Endothelial cell of umbilical vein (primary cell): Measurements from ENCODE around the gene PPM1D.

Experiments
- CTCF ChIP-seq, 2 donors: IDR thresholded peaks; 1 replicate in 1 of 2; 2 replicates in 1 of 2; pipeline ENCODE4 v1.5.1; 2011; ENCODE audit warnings: low read length in 2 of 2, mild to moderate bottlenecking in 2 of 2, moderate library complexity in 2 of 2, control low read depth in 1 of 2, inconsistent platforms in 1 of 2, low read depth in 1 of 2; ENCODE audit not compliant: insufficient read depth in 1 of 2; ENCODE audit errors: extremely low read depth in 1 of 2
- EZH2 ChIP-seq: IDR thresholded peaks from 2 replicates; pipeline ENCODE4 v1.6.1; 2012; ENCODE audit warnings: borderline replicate concordance, low read depth, mild to moderate bottlenecking, moderate library complexity, low read length, inconsistent platforms; ENCODE audit not compliant: severe bottlenecking
- GATA2 ChIP-seq: IDR thresholded peaks from 2 replicates; pipeline ENCODE4 v1.7.0; 2011; ENCODE audit warnings: low read depth, mild to moderate bottlenecking, moderate library complexity, mixed read lengths, low read length; ENCODE audit not compliant: insufficient read length, insufficient read depth
- JUN ChIP-seq: IDR thresholded peaks from 2 replicates; pipeline ENCODE4 v1.6.1; 2011; ENCODE audit warnings: borderline replicate concordance, low read depth; ENCODE audit not compliant: insufficient read length, insufficient read depth
- MYC ChIP-seq: IDR thresholded peaks from one replicate; pipeline ENCODE4 v1.6.1; 2011; ENCODE audit warnings: mild to moderate bottlenecking, low read depth, low read length
- POLR2A ChIP-seq: IDR thresholded peaks from 2 replicates; pipeline ENCODE4 v1.6.1; 2012; ENCODE audit warnings: low read depth, mild to moderate bottlenecking, control low read depth, low read length
- POLR2AphosphoS5 ChIP-seq: IDR thresholded peaks from 2 replicates; pipeline ENCODE4 v1.6.1; 2012; ENCODE audit warnings: low read depth, mild to moderate bottlenecking, control low read depth, low read length, moderate library complexity; ENCODE audit not compliant: insufficient read depth
- TF ChIP-seq, protein P1 (sequence below): IDR thresholded peaks from 2 replicates; pipeline ENCODE4 v1.6.1; 2011; ENCODE audit not compliant: insufficient read depth, insufficient read length

DNA sequence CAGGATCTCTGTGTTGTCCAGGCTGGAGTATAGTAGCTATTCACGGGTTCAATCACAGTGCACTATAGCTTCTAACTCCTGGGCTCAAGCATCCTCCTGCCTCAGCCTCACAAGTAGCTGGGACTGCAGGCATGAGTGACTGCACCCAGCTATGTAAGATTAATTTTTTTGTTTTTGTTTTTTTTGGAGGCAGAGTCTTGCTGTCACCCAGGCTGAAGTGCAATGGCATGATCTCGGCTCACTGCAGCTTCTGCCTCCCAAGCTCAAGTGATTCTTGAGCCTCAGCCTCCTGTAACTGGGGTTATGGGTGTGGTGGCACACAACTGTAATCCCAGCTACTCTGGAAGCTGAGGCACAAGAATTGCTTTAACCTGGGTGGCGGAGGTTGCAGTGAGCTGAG is 15.8 kb downstream of the PPM1D start:
- TF ChIP-seq CTCF (IDR thresholded peaks at IDR 0.05; ENCODE audit: extremely low read depth in 1 of 2, insufficient read depth in 1 of 2, low read depth in 1 of 2, low read length in 2 of 2) (no peak), POLR2AphosphoS5 (no peak), POLR2A (no peak), EZH2 (no peak), MYC (no peak), JUN (no peak), GATA2 (no peak)
- TF ChIP-seq, protein P1, sequence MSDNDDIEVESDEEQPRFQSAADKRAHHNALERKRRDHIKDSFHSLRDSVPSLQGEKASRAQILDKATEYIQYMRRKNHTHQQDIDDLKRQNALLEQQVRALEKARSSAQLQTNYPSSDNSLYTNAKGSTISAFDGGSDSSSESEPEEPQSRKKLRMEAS: no peak
